ENCODE results near the gene NDFIP2. TPM values are rescaled to one million over a fixed set of nuclear protein-coding genes. Genes with fewer than 3 reads are reported as not detected.

Gene NDFIP2
- total and polyA plus RNA-seq, 2 experiments from 2014 or later: 28.3 to 28.7 TPM

GRCh38 chr13:79469608-79470007 is 11.3 kb upstream of the NDFIP2 start (continued):
- TF ChIP-seq POLR2AphosphoS5 (IDR thresholded peaks at IDR 0.05; ENCODE audit: low read depth): no peak
- TF ChIP-seq CREB1 (CRISPR knock-in tag; IDR thresholded peaks at IDR 0.05; ENCODE audit: low read depth): no peak
- no peak for TF ChIP-seq REST (IDR thresholded peaks at IDR 0.05; ENCODE audit: unreplicated experiment)
- no peak for TF ChIP-seq NANOG (IDR thresholded peaks at IDR 0.05; ENCODE audit: borderline replicate concordance)
- no peak for TF ChIP-seq JUNB (IDR thresholded peaks at IDR 0.05; ENCODE audit: unreplicated experiment)
- TF ChIP-seq ZNF331 (CRISPR knock-in tag; IDR thresholded peaks at IDR 0.05; ENCODE audit: low read depth): no peak

- no peak overlapping the region for H2AFZ ChIP-seq
- Mint-ChIP-seq H3K9me3 (peaks cover 4% of the 10 kb centered on the region; the same call in 2 of the 3 replicates), H3K27me3 (ENCODE audit: insufficient read depth, low read depth, poor library complexity) (no peaks in the 10 kb centered on the region), H3K27ac (no peak overlapping the region), H3K36me3 (ENCODE audit: low read depth) (no peaks in the 10 kb centered on the region), H3K4me3 (no peak overlapping the region), H3K4me1 (no peaks in the 10 kb centered on the region)
- DNase-seq (ENCODE audit: low spot score) (no peak), ATAC-seq (no peak)
- no peaks in the 10 kb centered on the region for H4K20me1 ChIP-seq (replicated peaks; ENCODE audit: insufficient read depth)
- H3K4me1 ChIP-seq (ENCODE audit: insufficient read depth): no peaks in the 10 kb centered on the region
- no peaks in the 10 kb centered on the region for H3K9me2 ChIP-seq (ENCODE audit: insufficient read depth)
- H3K79me2 ChIP-seq (replicated peaks; ENCODE audit: insufficient read depth): no peaks in the 10 kb centered on the region
- no peak overlapping the region for H3K4me2 ChIP-seq
- no peaks in the 10 kb centered on the region for H3K27me3 ChIP-seq (ENCODE audit: insufficient read depth)
- no peak overlapping the region for H3K27ac ChIP-seq (ENCODE audit: low read depth)
- H3F3A ChIP-seq (replicated peaks; ENCODE audit: low read depth): no peaks in the 10 kb centered on the region
- no peaks in the 10 kb centered on the region for H3K36me3 ChIP-seq (ENCODE audit: insufficient read depth)
- no peak overlapping the region for H3K4me3 ChIP-seq
- TF ChIP-seq ZNF331 (CRISPR knock-in tag; IDR thresholded peaks at IDR 0.05; ENCODE audit: low read depth) (no peak), ETS1 (IDR thresholded peaks at IDR 0.05) (no peak), CTCF (conservative IDR thresholded peaks at IDR 0.05; ENCODE audit: low read depth in 2 of 2) (no peak), NANOG (IDR thresholded peaks at IDR 0.05; ENCODE audit: borderline replicate concordance) (no peak), ZNF462 (CRISPR knock-in tag; IDR thresholded peaks at IDR 0.05) (no peak)
Observed at GRCh38 chr13:79470666-79471065, 10.3 kb upstream of the NDFIP2 start.

Measured in GM23338 (cell line).